Measurements from ENCODE around the gene CHRNA9. TPM values are rescaled to one million over a fixed set of nuclear protein-coding genes. Genes with fewer than 3 reads are reported as not detected.
A peak's percentile ranks its signal among the peaks of the same experiment; 100 is the strongest.

Gene CHRNA9

DNA sequence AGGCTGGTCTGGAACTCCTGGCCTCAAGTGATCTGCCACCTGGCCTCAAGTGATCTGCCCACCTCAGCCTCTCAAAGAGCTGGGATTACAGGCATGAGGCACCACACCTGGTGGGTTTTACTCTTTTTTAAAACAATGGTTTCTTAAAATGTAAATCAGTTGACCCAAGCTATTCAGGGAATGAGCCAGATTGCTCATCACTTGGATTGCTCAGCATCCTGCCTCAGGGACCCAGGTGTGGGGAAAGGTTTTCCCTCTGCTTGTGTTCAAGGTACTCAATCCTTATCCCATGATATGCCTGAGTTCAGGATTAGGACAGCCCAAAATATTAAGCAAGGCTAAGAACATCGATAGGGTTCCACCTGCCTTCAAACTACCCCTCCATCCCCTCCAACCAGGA lies 67.4 kb downstream of the CHRNA9 start:
- Histone ChIP-seq H3K23ac (ENCODE audit: low read length in 2 of 2) (no peak overlapping the region), H4K91ac (ENCODE audit: low read length) (no peak overlapping the region), H3K4me1 (ENCODE audit: control insufficient read depth, insufficient read depth, low read depth, low read length) (no peaks in the 10 kb centered on the region), H2BK12ac (ENCODE audit: low read length in 2 of 2) (no peak overlapping the region), H3K9me3 (ENCODE audit: control insufficient read depth, low read length) (no peaks in the 10 kb centered on the region), H3K14ac (ENCODE audit: low read length in 2 of 2) (no peak overlapping the region), H2BK5ac (ENCODE audit: low read depth, low read length, poor library complexity, severe bottlenecking) (no peak overlapping the region), H3K18ac (ENCODE audit: low read depth in 1 of 2, low read length in 2 of 2) (no peak overlapping the region), H2AK5ac (ENCODE audit: low read length, severe bottlenecking) (no peak overlapping the region), H3K4me2 (ENCODE audit: low read length, poor library complexity, severe bottlenecking) (no peak overlapping the region), H2BK15ac (ENCODE audit: low read depth, poor library complexity, severe bottlenecking) (no peak overlapping the region), H3K27ac (ENCODE audit: low read length, poor library complexity, severe bottlenecking) (no peak overlapping the region), H3K79me1 (replicated peaks; ENCODE audit: low read length, poor library complexity, severe bottlenecking) (no peaks in the 10 kb centered on the region), H2BK120ac (ENCODE audit: low read depth, low read length) (no peak overlapping the region), H4K8ac (ENCODE audit: low read length) (no peak overlapping the region), H2AFZ (ENCODE audit: low read depth, low read length) (no peak overlapping the region), H3K4ac (ENCODE audit: low read depth in 1 of 2, low read length in 2 of 2) (no peak overlapping the region), H3K36me3 (ENCODE audit: control insufficient read depth in 1 of 2, insufficient read depth in 2 of 2, low read depth in 1 of 2, low read length in 2 of 2) (no peaks in the 10 kb centered on the region), H3K9ac (ENCODE audit: low read length) (no peak overlapping the region), H3K27me3 (ENCODE audit: control insufficient read depth in 1 of 2, insufficient read depth in 1 of 2, low read length in 2 of 2) (peaks cover 0 to 7% of the 10 kb centered on the region in 2 experiments), H3K4me3 (ENCODE audit: insufficient read depth in 1 of 2, low read depth in 1 of 2, low read length in 2 of 2) (no peak overlapping the region)
- DNase-seq = no peak
- WGBS = 100% methylated on average over 1 of the region's 1 CpG

DNA sequence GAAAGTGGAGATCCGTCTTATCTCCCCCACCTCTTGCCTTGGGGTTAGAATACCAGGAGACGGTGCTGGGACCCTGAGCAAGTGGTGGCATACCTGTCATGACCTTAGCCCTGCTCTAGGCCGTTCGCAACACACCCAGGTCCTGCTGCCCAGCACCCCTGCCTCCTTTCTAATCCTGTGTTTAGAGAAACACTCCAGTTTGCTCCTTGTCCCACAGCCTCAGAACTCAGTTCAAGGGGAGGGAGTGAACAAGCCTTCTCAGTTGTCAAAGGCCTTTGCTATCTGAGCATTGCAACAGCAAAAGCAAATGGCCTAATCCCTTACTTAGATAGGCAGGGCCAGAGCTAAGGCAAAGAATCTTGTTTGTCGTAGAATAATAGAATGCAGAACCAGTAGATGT lies 67.9 kb downstream of the CHRNA9 start:
- no peak overlapping the region for H4K91ac ChIP-seq (ENCODE audit: low read length)
- H3K27me3 ChIP-seq (ENCODE audit: control insufficient read depth in 1 of 2, insufficient read depth in 1 of 2, low read length in 2 of 2) = peaks cover 0 to 7% of the 10 kb centered on the region in 2 experiments
- no peak overlapping the region for H4K8ac ChIP-seq (ENCODE audit: low read length)
- no peak overlapping the region for H3K27ac ChIP-seq (ENCODE audit: low read length, poor library complexity, severe bottlenecking)
- no peak overlapping the region for H3K23ac ChIP-seq (ENCODE audit: low read length in 2 of 2)
- H3K4ac ChIP-seq (ENCODE audit: low read depth in 1 of 2, low read length in 2 of 2) = no peak overlapping the region
- no peak overlapping the region for H2AFZ ChIP-seq (ENCODE audit: low read depth, low read length)
- H3K9me3 ChIP-seq (ENCODE audit: control insufficient read depth, low read length) = no peaks in the 10 kb centered on the region
- no peak overlapping the region for H2BK120ac ChIP-seq (ENCODE audit: low read depth, low read length)
- H3K36me3 ChIP-seq (ENCODE audit: control insufficient read depth in 1 of 2, insufficient read depth in 2 of 2, low read depth in 1 of 2, low read length in 2 of 2) = no peaks in the 10 kb centered on the region
- H2AK5ac ChIP-seq (ENCODE audit: low read length, severe bottlenecking) = no peak overlapping the region
- H2BK5ac ChIP-seq (ENCODE audit: low read depth, low read length, poor library complexity, severe bottlenecking) = no peak overlapping the region
- H3K79me1 ChIP-seq (replicated peaks; ENCODE audit: low read length, poor library complexity, severe bottlenecking) = no peaks in the 10 kb centered on the region
- no peak overlapping the region for H3K14ac ChIP-seq (ENCODE audit: low read length in 2 of 2)
- H3K18ac ChIP-seq (ENCODE audit: low read depth in 1 of 2, low read length in 2 of 2) = no peak overlapping the region
- no peak for DNase-seq
- H2BK12ac ChIP-seq (ENCODE audit: low read length in 2 of 2) = peak overlapping the region in 1 of 2 experiments; percentile 21
- 84% methylated on average over 5 of the region's 5 CpGs for WGBS
- H3K9ac ChIP-seq (ENCODE audit: low read length) = no peak overlapping the region
- H3K4me2 ChIP-seq (ENCODE audit: low read length, poor library complexity, severe bottlenecking) = no peak overlapping the region
- no peak overlapping the region for H3K4me3 ChIP-seq (ENCODE audit: insufficient read depth in 1 of 2, low read depth in 1 of 2, low read length in 2 of 2)
- H2BK15ac ChIP-seq (ENCODE audit: low read depth, poor library complexity, severe bottlenecking) = no peak overlapping the region
- no peaks in the 10 kb centered on the region for H3K4me1 ChIP-seq (ENCODE audit: control insufficient read depth, insufficient read depth, low read depth, low read length)

Small RNAs within 50 kb of the gene (small RNA-seq; reads per million reads assigned to genes)
- gene RNU7-74P (ENCODE audit: low read depth) = not detected

Measured in mesenchymal stem cell (in vitro differentiated cells and primary cell).